Measurements from ENCODE around the gene IFNL1.
"Not testable (repeated sequence)": the region's sequence is repeated elsewhere in the genome, so short reads cannot be mapped to it uniquely, and the experiment has no call there.

IFNL1 gene

DNA sequence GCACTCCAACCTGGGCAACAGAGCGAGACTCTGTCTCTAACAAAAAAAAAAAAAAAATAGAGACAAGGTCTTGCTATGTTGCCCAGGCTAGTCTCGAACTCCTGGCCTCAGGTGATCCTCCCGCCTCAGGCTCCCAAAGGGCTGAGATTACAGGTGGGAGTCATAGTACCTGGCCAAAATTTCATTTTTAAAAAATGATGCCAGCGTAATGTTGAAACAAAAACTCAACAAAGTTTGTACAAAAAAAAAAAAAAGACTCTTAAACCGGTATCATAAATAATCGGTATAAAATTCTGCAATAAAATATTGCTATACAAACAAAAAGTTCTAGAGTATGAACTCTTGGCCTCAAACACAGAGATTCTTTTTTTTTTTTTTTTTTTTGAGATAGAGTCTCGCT lies 36.1 kb downstream of the IFNL1 start:
- no peak for DNase-seq (ENCODE audit: low read depth)

DNA sequence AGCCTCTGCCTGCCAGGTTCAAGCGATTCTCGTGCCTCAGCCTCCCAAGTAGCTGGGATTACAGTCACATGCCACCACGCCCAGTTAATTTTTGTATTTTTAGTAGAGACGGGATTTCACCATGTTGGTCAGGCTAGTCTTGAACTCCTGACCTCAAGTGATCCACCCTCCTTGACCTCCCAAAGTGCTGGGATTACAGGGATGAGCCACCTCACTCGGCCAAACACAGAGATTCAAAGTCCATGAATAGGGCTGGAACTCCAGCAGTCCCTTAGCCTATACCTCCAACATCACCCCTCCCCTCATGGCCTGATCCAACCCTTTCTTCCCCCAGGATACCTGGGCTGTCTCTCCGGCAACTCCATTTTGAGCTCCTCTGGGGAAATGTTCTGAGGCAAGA lies 36.5 kb downstream of the IFNL1 start:
- not testable (repeated sequence) for DNase-seq (ENCODE audit: low read depth)

DNA sequence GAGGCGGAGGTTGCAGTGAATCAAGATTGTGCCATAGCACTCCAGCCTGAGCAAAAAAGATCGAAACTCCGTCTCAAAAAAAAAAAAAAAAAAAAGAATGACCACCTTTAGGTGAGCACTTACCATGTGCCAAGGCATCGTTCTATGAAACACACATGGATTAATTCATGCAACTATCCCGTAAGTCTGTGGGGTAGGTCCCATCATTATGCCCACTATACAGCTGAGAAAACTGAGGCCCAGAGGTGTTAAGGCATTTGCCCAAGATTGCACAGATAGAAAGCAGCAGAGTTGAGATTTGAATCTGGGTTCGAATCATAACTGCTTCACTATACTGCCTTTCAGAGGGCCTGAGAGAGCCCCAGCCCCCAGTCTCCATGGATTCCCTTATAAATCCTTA lies 37.3 kb downstream of the IFNL1 start:
- no peak for DNase-seq (ENCODE audit: low read depth)

DNA sequence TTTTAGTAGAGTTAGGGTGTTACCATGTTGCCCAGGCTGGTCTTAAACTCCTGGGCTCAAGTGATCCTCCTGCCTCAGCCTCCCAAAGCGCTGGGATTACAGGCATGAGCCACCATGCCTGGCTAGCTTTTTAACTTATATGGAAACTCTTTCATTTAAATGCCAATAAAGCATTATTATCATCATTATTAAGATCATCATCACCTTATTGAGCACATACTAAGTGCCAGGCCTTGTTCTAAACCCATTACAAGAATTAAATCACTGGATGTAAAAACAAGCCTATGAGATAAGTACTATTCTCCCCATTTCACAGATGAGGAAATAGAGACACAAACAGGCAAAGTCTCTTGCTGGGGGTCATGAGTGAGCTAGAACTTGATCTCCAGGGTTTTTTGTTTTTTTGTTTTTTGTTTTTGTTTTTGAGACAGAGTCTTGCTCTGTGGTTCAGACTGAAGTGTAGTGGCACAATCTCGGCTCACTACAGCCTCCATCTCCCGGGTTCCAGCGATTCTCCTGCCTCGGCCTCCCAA lies 38.3 kb downstream of the IFNL1 start:
- DNase-seq (ENCODE audit: low read depth): no peak

DNA sequence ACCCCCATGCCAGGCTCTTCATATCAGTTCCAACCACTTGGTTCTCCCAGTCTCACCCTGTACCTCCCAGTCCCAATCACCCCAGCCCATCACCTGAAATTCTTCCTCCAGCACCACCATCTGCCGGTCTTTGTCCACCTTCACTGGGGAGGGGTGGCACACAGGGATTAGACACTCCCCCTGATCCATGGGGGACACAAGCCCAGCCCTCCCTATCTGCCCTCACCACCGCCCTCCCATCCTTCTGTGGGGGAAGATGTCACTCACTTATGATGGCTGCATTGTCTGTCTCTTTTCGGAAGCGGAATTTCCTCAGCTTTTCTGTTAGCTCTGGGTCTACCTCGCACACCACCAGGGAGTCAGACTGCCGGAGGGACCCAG lies 39.0 kb downstream of the IFNL1 start:
- DNase-seq (ENCODE audit: low read depth): no peak

DNA sequence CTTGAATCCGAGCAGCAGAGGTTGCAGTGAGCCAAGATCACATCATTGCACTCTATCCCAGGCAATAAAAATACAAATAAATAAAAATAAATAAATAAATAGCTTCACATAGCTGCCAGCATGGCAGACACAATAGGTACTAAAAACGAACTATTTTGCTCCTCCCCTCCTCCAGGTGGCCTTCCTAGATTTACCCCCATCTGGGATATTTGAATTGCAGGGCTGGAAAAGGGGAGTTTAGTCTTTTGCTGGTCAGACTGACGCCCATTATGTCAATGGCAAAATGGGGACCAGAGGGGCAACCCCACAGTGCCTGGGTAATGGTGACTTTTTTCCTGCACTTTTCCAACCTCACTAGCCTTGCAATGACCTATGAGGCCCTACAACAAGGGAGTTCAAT lies 40.3 kb downstream of the IFNL1 start:
- DNase-seq (ENCODE audit: low read depth): no peak

DNA sequence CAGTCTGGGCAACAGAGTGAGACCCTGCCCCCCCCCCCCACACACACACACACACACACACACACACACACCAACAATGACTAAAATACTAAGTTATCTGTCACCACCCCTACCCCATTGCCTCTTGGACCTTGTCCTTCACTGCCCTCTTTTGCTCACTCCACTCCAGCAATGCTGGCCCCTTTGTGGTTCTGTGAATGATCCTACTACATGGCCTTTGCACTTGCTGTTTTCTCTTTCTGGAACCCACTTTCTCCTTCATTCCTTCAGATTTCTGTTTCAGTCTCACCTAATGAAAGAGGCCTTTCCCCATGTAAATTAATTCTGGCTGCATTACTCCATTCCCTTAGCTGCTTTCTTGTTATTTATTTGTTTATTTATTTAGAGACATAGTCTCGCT lies 43.5 kb downstream of the IFNL1 start:
- DNase-seq (ENCODE audit: low read depth): no peak

DNA sequence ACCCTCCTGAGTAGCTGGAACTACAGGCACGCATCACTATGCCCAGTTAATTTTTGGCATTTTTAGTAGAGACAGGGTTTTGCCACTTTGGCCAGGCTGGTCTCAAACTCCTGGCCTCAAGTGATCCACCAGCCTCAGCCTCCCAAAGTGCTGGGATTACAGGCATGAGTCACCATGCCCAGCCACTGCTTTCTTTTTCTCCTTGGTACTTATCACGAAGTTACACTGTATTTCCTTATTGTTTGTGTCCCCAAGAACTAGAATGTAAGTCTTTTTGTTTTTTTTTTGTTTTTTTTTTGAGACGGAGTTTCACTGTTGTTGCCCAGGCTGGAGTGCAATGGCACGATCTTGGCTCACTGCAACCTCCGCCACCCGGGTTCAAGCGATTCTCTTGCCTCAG lies 43.9 kb downstream of the IFNL1 start:
- not testable (repeated sequence) for DNase-seq (ENCODE audit: low read depth)

DNA sequence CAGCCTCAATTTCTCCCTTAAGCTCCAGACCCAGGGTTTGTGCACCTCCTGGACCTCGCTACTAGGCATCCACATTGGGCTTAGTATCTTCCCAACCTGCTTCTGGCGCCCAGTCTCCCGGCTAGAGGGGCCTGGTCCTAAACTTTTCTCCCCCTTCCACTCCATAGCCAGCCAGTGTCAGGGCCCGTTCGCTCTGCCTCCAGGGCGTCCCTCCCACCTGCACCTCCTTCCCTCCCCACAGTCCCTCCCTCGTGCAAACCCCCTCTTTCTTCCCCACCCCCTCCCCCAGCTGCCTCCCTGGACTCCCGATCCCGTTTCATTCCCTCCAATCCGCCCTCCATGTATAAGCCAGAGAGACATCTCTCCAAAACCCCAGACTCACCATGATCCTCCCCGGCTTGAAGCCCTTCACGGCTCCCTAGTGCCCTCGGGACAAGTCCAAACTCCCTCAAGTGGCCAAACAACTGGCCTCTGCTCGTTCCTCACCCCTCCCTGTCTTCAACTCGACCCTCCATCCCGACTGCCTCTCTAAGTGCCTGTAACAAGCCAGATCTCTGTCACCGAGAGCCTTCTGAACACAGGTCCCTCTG lies 45.0 kb downstream of the IFNL1 start:
- DNase-seq (ENCODE audit: low read depth): no peak

DNA sequence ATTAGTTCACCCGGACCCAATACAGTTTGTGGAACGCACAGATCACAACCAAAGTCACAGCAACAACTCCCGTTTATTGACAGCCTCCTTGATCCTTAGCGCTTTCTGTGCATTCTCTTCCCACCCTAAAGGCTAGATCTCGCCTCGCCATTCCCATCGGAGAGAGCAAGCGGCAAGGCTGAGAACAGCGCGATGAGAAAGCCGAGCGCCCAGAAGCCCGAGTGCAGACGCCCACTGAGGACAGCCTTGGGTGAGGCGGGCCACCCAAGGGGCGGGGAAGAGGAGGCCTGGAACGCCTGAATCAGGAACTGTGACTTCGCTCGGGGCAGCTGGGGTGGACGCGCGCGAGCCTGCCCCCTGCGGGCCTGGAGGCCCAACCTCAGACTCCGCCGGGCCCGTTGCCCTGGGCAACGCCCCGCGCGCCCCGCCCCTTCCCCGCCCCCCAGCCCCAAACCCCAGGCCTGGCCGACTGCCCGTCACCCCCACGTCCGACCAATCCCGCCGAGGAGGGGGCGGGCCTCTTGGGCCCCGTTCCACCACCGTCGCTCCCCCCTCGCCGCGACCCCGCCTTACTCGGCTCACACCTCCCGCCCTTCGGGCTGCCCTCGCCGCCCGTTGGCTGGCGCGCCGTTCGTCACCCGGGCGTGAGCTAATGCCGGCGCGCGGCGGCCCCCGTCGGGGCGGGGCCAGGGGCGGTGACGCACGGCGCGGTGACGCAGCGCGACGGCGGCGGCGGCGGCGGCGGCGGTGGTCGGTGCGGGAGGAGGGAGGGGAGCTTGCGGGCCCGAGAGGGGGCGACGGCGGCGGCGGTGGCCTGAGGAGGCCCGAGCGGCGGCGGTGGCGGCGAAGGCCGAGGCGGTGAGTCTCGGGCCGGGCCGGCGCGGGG lies 45.8 kb downstream of the IFNL1 start, which contains the start of gene SAMD4B:
Gene SAMD4B (plus strand): TSS at position 703 of the 886 bp plus-strand sequence. CDS start 14,473 bp downstream, outside the sequence.
- peak; percentile 99 for DNase-seq (ENCODE audit: low read depth)

DNA sequence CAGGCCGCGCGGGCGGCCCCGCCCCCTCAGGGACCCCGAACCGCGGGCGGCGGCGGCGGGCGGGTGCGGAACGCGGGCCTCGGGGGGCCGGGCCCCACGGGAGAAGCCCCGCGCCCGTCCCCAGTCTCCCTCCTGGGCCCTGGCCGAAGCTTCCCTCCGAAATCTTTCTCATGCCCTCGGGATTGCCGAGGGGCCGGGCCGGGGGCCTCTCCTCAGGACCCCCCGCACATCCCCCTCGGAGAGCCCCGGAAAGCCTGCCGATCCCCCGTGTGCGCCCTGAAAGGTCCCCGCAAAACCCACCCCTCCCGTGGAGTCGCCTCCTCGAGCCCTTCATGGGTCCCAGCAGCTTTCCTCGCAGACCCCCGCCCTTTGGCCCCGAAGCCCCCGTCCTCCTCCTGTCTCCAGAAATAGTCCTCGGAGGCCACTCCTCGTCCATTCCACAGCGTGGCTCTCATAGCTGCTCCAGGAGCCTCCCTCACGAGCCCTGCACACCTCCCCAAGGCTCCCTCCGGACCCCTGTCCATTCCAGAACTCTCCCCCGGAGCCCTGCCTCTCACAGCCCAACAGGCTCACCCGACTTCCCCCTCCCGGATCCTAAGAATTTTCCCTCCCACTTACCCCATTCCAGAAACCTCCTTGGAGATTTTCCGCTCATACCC lies 46.6 kb downstream of the IFNL1 start:
- no peak for DNase-seq (ENCODE audit: low read depth)

DNA sequence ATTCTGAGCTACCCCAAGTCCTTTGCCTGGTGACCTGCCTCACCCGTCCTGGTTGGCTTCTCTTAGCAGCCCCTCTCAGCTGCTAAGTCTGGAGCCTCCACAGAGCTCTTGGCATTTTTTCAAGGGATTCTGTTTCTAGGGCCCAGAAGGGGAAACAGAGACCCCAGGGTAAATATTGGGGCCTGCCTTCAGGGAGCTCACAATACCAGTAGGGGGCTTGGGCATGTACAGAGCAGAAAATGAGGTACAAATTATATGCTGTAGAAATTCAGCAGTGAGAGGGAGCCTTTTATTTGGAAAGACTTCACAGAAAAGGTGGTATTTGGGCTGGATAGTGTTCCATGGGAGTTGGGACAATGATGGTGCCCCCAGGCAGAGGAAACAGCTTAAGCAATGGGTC lies 49.7 kb downstream of the IFNL1 start:
- no peak for DNase-seq (ENCODE audit: low read depth)

DNA sequence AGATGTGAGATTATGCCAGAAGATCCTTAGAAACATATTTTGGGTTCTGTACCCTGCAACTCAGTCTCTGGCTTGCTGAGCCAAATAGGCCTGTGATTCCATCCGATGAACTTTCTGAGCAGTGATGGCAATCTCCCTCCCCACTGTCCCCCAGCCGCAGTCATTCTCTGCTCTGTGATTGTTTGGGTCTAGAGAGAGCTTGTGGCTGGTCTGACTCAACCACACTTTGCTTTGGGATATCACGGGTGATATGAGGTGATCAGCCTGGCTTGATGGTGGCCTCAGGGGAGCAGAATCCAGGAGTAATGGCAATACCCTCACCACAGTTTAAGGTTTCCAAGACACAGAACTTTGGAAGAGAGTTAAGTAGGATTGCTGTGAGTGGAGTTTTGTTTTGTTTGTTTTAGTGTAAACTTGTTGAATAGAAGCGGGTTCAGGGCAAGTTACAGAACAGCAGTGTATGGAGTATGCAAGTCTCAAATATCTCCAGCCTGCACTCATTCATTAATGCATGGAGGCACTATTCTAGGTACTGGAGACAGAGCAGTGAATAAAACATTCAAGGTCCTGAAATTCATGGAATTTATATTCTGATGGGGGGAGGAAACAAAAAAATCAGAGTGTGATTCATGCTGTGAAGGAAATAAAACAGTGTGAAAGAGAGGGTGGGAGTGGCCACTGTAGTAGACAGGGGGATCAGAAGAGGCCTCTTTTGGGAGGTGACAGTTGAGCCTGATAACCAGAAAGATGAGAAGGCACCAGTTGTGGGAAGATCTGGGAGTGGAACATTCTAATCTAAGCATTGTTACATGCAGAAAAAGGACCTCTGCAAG lies 51.3 kb downstream of the IFNL1 start:
- no peak for DNase-seq (ENCODE audit: low read depth)
